ENCODE measurements around the gene CNKSR2. TPM values are rescaled to one million over a fixed set of nuclear protein-coding genes. Genes with fewer than 3 reads are reported as not detected.

Gene CNKSR2
- total RNA-seq (ENCODE audit: low replicate concordance): 0.99 and 4.7 TPM in 2 replicates

DNA sequence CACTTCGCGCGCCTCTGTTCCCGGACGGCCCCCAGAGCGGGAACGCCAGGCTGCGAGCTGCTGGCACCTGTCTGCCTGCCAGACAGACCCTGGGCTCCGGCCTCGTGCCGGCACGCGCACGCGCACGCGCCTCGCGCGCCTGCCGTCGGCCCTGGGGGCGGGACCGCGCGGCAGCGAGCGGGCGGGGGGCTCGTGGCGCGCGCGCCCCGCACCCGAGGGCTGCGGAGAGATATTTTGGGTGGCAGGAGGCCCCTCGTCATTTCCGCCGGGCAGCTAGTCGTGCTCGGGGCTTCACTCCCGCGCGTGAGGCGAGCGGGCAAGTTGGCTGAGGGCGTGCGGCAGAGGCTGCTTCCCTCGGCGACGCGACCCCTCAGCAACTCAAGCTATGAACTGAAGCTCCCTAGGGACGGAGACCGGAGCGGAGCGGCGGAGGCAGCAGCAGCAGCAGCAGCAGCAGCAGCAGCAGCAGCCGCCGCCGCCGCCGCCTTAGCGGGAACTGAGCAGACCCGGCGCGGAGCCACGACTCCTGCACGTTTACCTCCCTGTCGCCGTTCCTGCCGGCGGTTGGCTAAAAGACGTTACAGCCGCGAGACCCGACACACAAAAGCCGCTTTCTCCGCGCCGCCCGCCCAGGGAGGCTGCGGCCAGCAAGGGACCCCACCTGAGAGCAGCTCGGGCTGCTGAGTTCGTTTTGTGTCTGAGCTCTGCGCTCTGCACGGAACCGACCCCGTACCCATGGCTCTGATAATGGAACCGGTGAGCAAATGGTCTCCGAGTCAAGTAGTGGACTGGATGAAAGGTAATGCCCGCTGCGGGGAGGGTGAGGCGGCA is at the start of gene CNKSR2:
CNKSR2 (plus strand) TSS at position 256 of the 831 bp plus-strand sequence; CDS start at position 736, 480 bp downstream.
- DNase-seq (ENCODE audit: low read depth): peak; percentile 3
- no peak for TF ChIP-seq CTCF (IDR thresholded peaks at IDR 0.05; ENCODE audit: insufficient read depth, low read length)
- peak within 1 kb of the TSS; percentile 62 for H3K4me3 ChIP-seq (ENCODE audit: low read depth, low read length)

DNA sequence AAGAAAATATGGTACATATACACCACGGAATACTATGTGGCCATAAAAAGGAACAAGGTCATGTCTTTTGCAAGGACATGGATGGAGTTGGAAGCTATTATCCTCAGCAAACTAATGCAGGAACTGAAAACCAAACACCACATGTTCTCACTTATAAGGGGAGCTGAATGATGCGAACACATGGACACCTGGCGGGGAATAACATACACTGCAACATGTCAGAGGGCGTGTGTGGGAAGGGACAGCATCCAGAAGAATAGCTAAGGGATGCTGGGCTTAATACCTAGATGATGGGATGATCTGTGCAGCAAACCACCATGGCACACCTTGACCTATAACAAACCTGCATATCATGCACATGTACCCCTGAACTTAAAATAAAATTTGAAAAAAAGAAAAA is 19.5 kb upstream of the CNKSR2 start:
- no peak overlapping the region for H3K4me3 ChIP-seq (ENCODE audit: low read depth, low read length)
- no peak for DNase-seq (ENCODE audit: low read depth)
- no peak for TF ChIP-seq CTCF (IDR thresholded peaks at IDR 0.05; ENCODE audit: insufficient read depth, low read length)

GRCh38 chrX:21355831-21356230 is 18.4 kb upstream of the CNKSR2 start:
- no peak overlapping the region for H3K4me3 ChIP-seq (ENCODE audit: low read depth, low read length)
- TF ChIP-seq CTCF (IDR thresholded peaks at IDR 0.05; ENCODE audit: insufficient read depth, low read length): no peak
- DNase-seq (ENCODE audit: low read depth): no peak

- no peak for DNase-seq (ENCODE audit: low read depth)
- H3K4me3 ChIP-seq (ENCODE audit: low read depth, low read length): no peak overlapping the region
- TF ChIP-seq CTCF (IDR thresholded peaks at IDR 0.05; ENCODE audit: insufficient read depth, low read length): no peak
Measured at GRCh38 chrX:21369613-21370012, 4.6 kb upstream of the CNKSR2 start.

GRCh38 chrX:21373001-21373400 is 1.2 kb upstream of the CNKSR2 start:
- no peak for DNase-seq (ENCODE audit: low read depth)
- no peak overlapping the region for H3K4me3 ChIP-seq (ENCODE audit: low read depth, low read length)
- TF ChIP-seq CTCF (IDR thresholded peaks at IDR 0.05; ENCODE audit: insufficient read depth, low read length): no peak

DNA sequence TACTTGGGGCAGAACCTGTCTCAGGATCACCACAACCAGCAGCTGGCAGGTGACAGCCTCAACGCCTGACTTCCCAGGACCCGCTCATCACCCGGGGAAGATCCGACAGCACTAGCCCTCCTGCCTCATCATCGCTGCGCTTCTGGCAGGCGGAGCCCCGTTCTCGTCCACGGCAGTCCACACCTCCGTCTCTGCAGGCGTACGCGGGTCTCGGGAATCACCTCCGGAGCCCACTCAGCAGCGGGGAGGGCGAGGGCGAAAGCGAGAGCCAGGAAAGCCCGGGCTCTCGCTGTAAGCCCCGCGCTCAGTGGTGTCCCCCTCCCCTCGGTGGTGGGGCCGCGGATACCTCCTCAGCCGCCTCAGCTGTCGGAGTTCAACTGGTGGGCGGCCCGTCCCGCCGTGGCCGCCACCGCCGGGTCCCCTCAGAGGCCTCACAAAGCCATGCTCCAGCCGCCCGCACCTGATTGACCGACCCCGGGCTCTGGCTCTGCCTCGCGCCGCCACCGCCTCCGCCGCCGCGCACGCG is 518 bp upstream of the CNKSR2 start:
- no peak for DNase-seq (ENCODE audit: low read depth)
- peak overlapping the region; percentile 62 for H3K4me3 ChIP-seq (ENCODE audit: low read depth, low read length)
- TF ChIP-seq CTCF (IDR thresholded peaks at IDR 0.05; ENCODE audit: insufficient read depth, low read length): no peak
